ENCODE data around the gene ARHGAP33. TPM values are rescaled to one million over a fixed set of nuclear protein-coding genes. Genes with fewer than 3 reads are reported as not detected.

The ARHGAP33 gene
- total and polyA plus RNA-seq, 2 of the 8 experiments (the other 6 are each of a cell fraction or from before 2014, with no cell fraction given) = 6.5 to 25.2 TPM

DNA sequence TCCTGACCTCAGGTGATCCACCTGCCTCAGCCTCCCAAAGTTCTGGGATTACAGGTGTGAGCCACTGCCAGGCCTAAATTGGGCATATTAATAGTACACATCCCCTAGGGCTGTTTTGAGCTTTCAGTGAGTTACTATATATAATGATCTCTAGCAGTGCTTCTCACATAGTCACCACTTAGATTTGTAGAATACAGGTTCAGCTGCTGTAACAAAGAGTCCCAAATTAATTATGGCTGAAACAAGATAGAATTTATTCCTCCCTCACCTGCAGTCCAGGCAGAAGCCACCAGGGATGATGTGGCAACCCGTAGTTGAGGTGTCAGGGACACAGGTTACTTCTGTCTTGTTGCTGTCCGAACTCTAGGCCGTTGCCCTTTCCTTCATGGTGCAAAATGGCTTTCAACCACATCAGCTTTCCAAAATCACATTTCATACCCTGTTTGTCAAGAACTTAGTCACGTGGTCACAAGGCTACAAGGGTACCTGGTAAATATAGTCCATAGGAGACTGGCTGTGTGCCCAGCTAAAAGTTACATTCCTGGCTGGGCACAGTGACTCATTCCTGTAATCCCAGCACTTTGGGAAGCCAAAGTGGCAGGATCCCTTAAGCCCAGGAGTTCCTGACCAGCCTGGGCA, 14.5 kb upstream of the ARHGAP33 start (continued):
- TF ChIP-seq, protein P1, sequence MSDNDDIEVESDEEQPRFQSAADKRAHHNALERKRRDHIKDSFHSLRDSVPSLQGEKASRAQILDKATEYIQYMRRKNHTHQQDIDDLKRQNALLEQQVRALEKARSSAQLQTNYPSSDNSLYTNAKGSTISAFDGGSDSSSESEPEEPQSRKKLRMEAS (IDR thresholded peaks at IDR 0.05) = no peak
- TF ChIP-seq CBX5 (IDR thresholded peaks at IDR 0.05; ENCODE audit: low read depth, low read length) = no peak
- TF ChIP-seq, protein P2, sequence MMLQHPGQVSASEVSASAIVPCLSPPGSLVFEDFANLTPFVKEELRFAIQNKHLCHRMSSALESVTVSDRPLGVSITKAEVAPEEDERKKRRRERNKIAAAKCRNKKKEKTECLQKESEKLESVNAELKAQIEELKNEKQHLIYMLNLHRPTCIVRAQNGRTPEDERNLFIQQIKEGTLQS (IDR thresholded peaks at IDR 0.05; ENCODE audit: insufficient read depth, low read depth, low read length) = no peak
